IMR-90 (cell line): ENCODE results near the gene ADD1. TPM values are rescaled to one million over a fixed set of nuclear protein-coding genes. Genes with fewer than 3 reads are reported as not detected.
A peak's percentile ranks its signal among the peaks of the same experiment; 100 is the strongest.

Experiments used
- ATAC-seq: fragments of 200-7000 bp; cut with Tn5 transposase; 2 replicates; pipeline ENCODE4 v1.9.1; 2020; ENCODE audit warnings: low read depth, mild to moderate bottlenecking, moderate library complexity
- BruUV-seq: library from RNA; stranded (reverse); fragments of 400-500 nt; replicated peaks from 2 replicates; lab custom pipeline; 2021; lab: Mats Ljungman, UMichigan
- CTCF ChIA-PET: fragments of 300-600 bp; formaldehyde crosslinking; extraction: SDS; loops from one replicate; lab custom pipeline; 2021; ENCODE audit warnings: antibody characterized with exemption; lab: Yijun Ruan, JAX
- POLR2A ChIA-PET: fragments of 300-600 bp; sonication (Branson Sonifier 250); formaldehyde crosslinking; loops from one replicate; lab custom pipeline; 2022; ENCODE audit warnings: antibody characterized with exemption; ENCODE audit not compliant: unreplicated experiment; lab: Charles Lee
- DNase-seq: peaks from one replicate; pipeline ENCODE4 v3.0.0; 2013
- H2AFZ ChIP-seq: replicated peaks from 2 replicates; pipeline ENCODE3; 2013; ENCODE audit warnings: low read length, mild to moderate bottlenecking; ENCODE audit not compliant: poor library complexity
- H2AK5ac ChIP-seq: 2 replicates; pipeline ENCODE4 v1.6.1; 2013; ENCODE audit warnings: low read depth, low read length, inconsistent platforms
- H2AK9ac ChIP-seq: replicated peaks from 2 replicates; pipeline ENCODE3; 2013; ENCODE audit warnings: mild to moderate bottlenecking, low read depth, low read length, moderate library complexity; ENCODE audit not compliant: poor library complexity
- H2BK120ac ChIP-seq: 2 replicates; pipeline ENCODE4 v1.6.1; 2013; ENCODE audit warnings: low read depth, low read length, inconsistent platforms
- H2BK15ac ChIP-seq: 3 replicates; pipeline ENCODE4 v1.6.1; 2013; ENCODE audit warnings: low read depth, low read length, inconsistent platforms
- H2BK20ac ChIP-seq: 2 replicates; pipeline ENCODE4 v1.6.1; 2013; ENCODE audit warnings: low read depth, mild to moderate bottlenecking, inconsistent platforms, low read length, moderate library complexity
- H2BK5ac ChIP-seq: 2 replicates; pipeline ENCODE4 v1.6.1; 2013; ENCODE audit warnings: mild to moderate bottlenecking, low read depth, low read length, inconsistent platforms; ENCODE audit not compliant: poor library complexity, severe bottlenecking
- H3K14ac ChIP-seq: replicated peaks from 2 replicates; pipeline ENCODE4 v1.6.1; 2013; ENCODE audit warnings: low read depth, low read length, inconsistent platforms
- H3K18ac ChIP-seq: 2 replicates; pipeline ENCODE4 v1.6.1; 2013; ENCODE audit warnings: low read depth, low read length, control low read depth
- H3K23ac ChIP-seq: 2 replicates; pipeline ENCODE4 v1.6.1; 2013; ENCODE audit warnings: low read depth, low read length, inconsistent platforms
- H3K27ac ChIP-seq: 2 replicates; pipeline ENCODE4 v1.5.1; 2013; ENCODE audit warnings: mild to moderate bottlenecking, control low read depth, low read length; ENCODE audit not compliant: insufficient read depth
- H3K27me3 ChIP-seq: 2 replicates; pipeline ENCODE4 v1.6.1; 2013; ENCODE audit warnings: low read length; ENCODE audit not compliant: control insufficient read depth, insufficient read depth
- H3K36me3 ChIP-seq: 2 replicates; pipeline ENCODE4 v1.6.1; 2013; ENCODE audit warnings: low read length, mixed read lengths; ENCODE audit not compliant: control insufficient read depth, insufficient read depth
- H3K4ac ChIP-seq: 2 replicates; pipeline ENCODE4 v1.6.1; 2013; ENCODE audit warnings: low read depth, low read length, inconsistent platforms
- H3K4me1 ChIP-seq: 2 replicates; pipeline ENCODE4 v1.6.1; 2013; ENCODE audit warnings: low read length, mixed read lengths; ENCODE audit not compliant: control insufficient read depth, insufficient read depth
- H3K4me2 ChIP-seq: 2 replicates; pipeline ENCODE4 v1.6.1; 2013; ENCODE audit warnings: low read depth, mild to moderate bottlenecking, control low read depth, low read length, moderate library complexity
- H3K4me3 ChIP-seq: 2 replicates; pipeline ENCODE4 v1.5.1; 2013; ENCODE audit warnings: low read depth, mild to moderate bottlenecking, control low read depth, low read length, moderate library complexity; ENCODE audit not compliant: insufficient read depth
- H3K56ac ChIP-seq: 2 replicates; pipeline ENCODE4 v1.6.1; 2013; ENCODE audit warnings: low read length, inconsistent platforms; ENCODE audit not compliant: insufficient read depth; ENCODE audit errors: extremely low read depth
- H3K79me1 ChIP-seq, 2 experiments: 2 replicates each; pipeline ENCODE4 v1.6.1; 2013; ENCODE audit warnings: low read length in 2 of 2, inconsistent platforms in 1 of 2, low read depth in 1 of 2
- H3K9ac ChIP-seq: 2 replicates; pipeline ENCODE4 v1.6.1; 2013; ENCODE audit warnings: low read depth, low read length, control low read depth
- H3K9me1 ChIP-seq: 2 replicates; pipeline ENCODE4 v1.6.1; 2013; ENCODE audit warnings: low read length, inconsistent platforms; ENCODE audit not compliant: insufficient read depth
- H3K9me3 ChIP-seq: 2 replicates; pipeline ENCODE4 v1.6.1; 2013; ENCODE audit warnings: low read length; ENCODE audit not compliant: control insufficient read depth, insufficient read depth
- H4K20me1 ChIP-seq: 2 replicates; pipeline ENCODE4 v1.6.1; 2013; ENCODE audit warnings: low read length, inconsistent platforms; ENCODE audit not compliant: insufficient read depth
- H4K5ac ChIP-seq: 2 replicates; pipeline ENCODE4 v1.6.1; 2013; ENCODE audit warnings: mild to moderate bottlenecking, low read depth, low read length, control low read depth
- H4K8ac ChIP-seq, 2 experiments: 2 replicates each; pipeline ENCODE4 v1.6.1; 2013; ENCODE audit warnings: low read depth in 2 of 2, low read length in 2 of 2, control low read depth in 1 of 2, inconsistent platforms in 1 of 2
- H4K91ac ChIP-seq: 2 replicates; pipeline ENCODE4 v1.6.1; 2013; ENCODE audit warnings: low read depth, low read length, inconsistent platforms; ENCODE audit not compliant: insufficient read depth
- BHLHE40 ChIP-seq: fragments of 150-350 bp; IDR thresholded peaks from 2 replicates; pipeline ENCODE4 v1.6.1; 2016; ENCODE audit warnings: mild to moderate bottlenecking, low read depth, low read length
- MAFK ChIP-seq: IDR thresholded peaks from 2 replicates; pipeline ENCODE4 v1.6.1; 2012; ENCODE audit warnings: low read depth, low read length, improper control_type of control experiment
- MAZ ChIP-seq: IDR thresholded peaks from 2 replicates; pipeline ENCODE4 v1.6.1; 2012; ENCODE audit warnings: low read depth, mild to moderate bottlenecking, low read length, improper control_type of control experiment, moderate library complexity, borderline replicate concordance
- MXI1 ChIP-seq: IDR thresholded peaks from 2 replicates; pipeline ENCODE4 v1.6.1; 2012; ENCODE audit warnings: low read depth, mild to moderate bottlenecking, low read length, moderate library complexity, borderline replicate concordance
- NFE2L2 ChIP-seq: fragments of 150-350 bp; IDR thresholded peaks from 2 replicates; pipeline ENCODE4 v1.6.1; 2016; ENCODE audit warnings: low read depth, mild to moderate bottlenecking, low read length
- POLR2A ChIP-seq: IDR thresholded peaks from 2 replicates; pipeline ENCODE4 v1.6.1; 2012; ENCODE audit warnings: mild to moderate bottlenecking, low read depth, low read length
- RFX5 ChIP-seq: IDR thresholded peaks from 2 replicates; pipeline ENCODE4 v1.8.0; 2012; ENCODE audit warnings: low read depth, mild to moderate bottlenecking, low read length, moderate library complexity
- SMC3 ChIP-seq: fragments of 150-350 bp; IDR thresholded peaks from 2 replicates; pipeline ENCODE4 v1.6.1; 2016; ENCODE audit warnings: low read depth, mild to moderate bottlenecking, antibody characterized with exemption, low read length, moderate library complexity
- WGBS, 2 experiments: methylation state at CpG; one replicate each; pipeline versions ENCODE4 v1.1.5 to v1.1.7; 2013; ENCODE audit warnings: missing lambda C conversion rate in 2 of 2; ENCODE audit not compliant: insufficient read length in 1 of 2; ENCODE audit errors: extremely low coverage in 2 of 2; 5-methylcytosine and 5-hydroxymethylcytosine counted together
- dilution Hi-C: fragments of 300-500 bp; cut with HindIII; formaldehyde crosslinking; loops from one replicate; pipeline ENCODE4 v1.14.3; 2018; ENCODE audit warnings: low sequenced_read_pairs; ENCODE audit not compliant: unreplicated experiment
- in situ Hi-C: fragments of 300-500 bp; cut with MboI; formaldehyde crosslinking; loops from 3 replicates; pipeline ENCODE4 v1.14.3; 2019; ENCODE audit warnings: low sequenced_read_pairs, inconsistent platforms, mixed read lengths
- intact Hi-C: fragments of 100-400 bp; cut with micrococcal nuclease; formaldehyde crosslinking; loops from 2 replicates; pipeline ENCODE4 v1.10.0; 2022
- polyA plus RNA-seq, 3 experiments: library from polyadenylated mRNA; depleted of rRNA; stranded (reverse); fragments of >200 nt; gene quantifications; 2 replicates each; pipeline ENCODE4 v1.2.3, GENCODE V29; 2012; ENCODE audit warnings: low replicate concordance in 1 of 3
- total RNA-seq: library from RNA; depleted of rRNA; stranded (reverse); fragments of >200 nt; gene quantifications from 2 replicates; pipeline ENCODE4 v1.2.3, GENCODE V29; 2012

ADD1 gene
- total and polyA plus RNA-seq, 2 of the 4 experiments (the other 2 are of a cell fraction), result 122 to 215 TPM

DNA sequence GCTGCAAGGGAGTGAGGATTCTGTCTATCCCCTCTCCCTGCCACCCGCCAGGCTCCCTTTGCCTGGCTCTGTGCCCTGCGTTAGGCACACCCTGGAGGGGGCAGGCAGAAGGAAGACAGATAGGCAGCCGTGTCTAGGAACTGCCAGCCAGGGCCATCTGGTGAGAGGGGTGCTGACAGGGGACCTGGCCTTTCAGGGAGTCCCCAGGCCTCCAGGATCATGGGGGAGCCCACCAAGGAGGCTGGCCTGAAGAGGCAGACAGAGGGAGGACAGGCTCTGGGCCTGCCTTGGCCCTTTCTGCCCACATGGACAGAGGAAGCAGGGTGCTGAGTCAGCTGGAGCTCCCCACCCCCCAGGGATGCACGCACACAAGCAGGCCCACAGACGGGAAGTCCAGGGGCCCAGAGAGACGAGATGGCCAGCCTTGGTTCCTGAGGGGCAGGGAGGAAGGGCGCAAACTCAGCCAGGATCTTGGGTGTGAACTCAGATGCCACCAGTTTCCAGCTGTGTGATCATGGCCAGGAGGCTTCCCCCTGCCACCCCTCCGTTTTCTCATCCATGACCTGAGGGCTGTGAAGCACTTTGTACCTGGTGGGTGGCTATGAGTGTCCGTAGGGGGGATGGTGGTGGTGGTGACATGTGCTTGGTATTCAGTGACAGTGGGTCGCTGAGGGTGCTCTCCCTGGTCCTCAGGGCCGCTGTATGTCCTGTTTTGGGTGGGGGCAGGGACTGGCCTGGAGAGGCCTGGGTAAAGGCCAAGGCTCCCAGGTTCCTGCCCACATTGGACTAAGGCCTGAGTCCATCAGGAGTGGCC, 49.0 kb upstream of the ADD1 start:
- no peaks in the 10 kb centered on the region for H3K27me3 ChIP-seq
- H2BK20ac ChIP-seq, result peak overlapping the region; percentile 85
- H3K9ac ChIP-seq, result peak overlapping the region; percentile 74
- H4K91ac ChIP-seq, result peak overlapping the region; percentile 93
- no peaks in the 10 kb centered on the region for H3K9me3 ChIP-seq
- peaks cover 12 to 59% of the 10 kb centered on the region in 2 experiments; a peak in 3 of 4 replicates for H3K79me1 ChIP-seq
- peak; percentile 60 for ATAC-seq
- H3K14ac ChIP-seq, result peak overlapping the region; percentile 97
- H3K9me1 ChIP-seq, result peaks cover 16% of the 10 kb centered on the region
- intact Hi-C loops (no loop called here), in situ Hi-C loops (no loop called here), dilution Hi-C loops (no loop called here)
- peak overlapping the region; percentile 94 for H2BK5ac ChIP-seq
- H3K4me3 ChIP-seq, result no peak overlapping the region
- peak overlapping the region; percentile 97 for H2BK120ac ChIP-seq
- no peaks in the 10 kb centered on the region for H3K36me3 ChIP-seq
- H3K4ac ChIP-seq, result peak overlapping the region; percentile 98
- H3K27ac ChIP-seq, result peak overlapping the region; percentile 85
- H3K23ac ChIP-seq, result peak overlapping the region; percentile 82
- H3K18ac ChIP-seq, result peak overlapping the region; percentile 94
- CTCF ChIA-PET, result no interaction called here
- H3K4me2 ChIP-seq, result peak overlapping the region; percentile 91
- H4K8ac ChIP-seq, result peak overlapping the region; percentile 38 to 97
- 50% methylated on average over 6 of the region's 11 CpGs; no CpG with 5 or more reads in 1 of the 2 experiments for WGBS, 2 experiments
- peak overlapping the region; percentile 100 for H2AK9ac ChIP-seq
- peak overlapping the region; percentile 48 for H3K56ac ChIP-seq
- peak overlapping the region; percentile 96; the same call in 2 of the 3 replicates for H2BK15ac ChIP-seq
- no peaks in the 10 kb centered on the region; the same call in 1 of the 2 replicates for H4K20me1 ChIP-seq
- H2AK5ac ChIP-seq, result peak overlapping the region; percentile 99
- no TSS peak for BruUV-seq
- H2AFZ ChIP-seq, result peak overlapping the region; percentile 92
- peak overlapping the region; percentile 98 for H4K5ac ChIP-seq
- H3K4me1 ChIP-seq, result peaks cover 40% of the 10 kb centered on the region
- no peak for TF ChIP-seq RFX5
- TF ChIP-seq MAFK, result peak; percentile 93
- TF ChIP-seq MAZ, result peak; percentile 34; the same call in 1 of the 2 replicates
- no peak for TF ChIP-seq SMC3
- TF ChIP-seq NFE2L2, result peak; percentile 70; the same call in 1 of the 2 replicates
- TF ChIP-seq BHLHE40, result 0 out of 2 replicates have a peak, but pooled peaks have one; percentile 9
- TF ChIP-seq POLR2A, result 0 out of 2 replicates have a peak, but pooled peaks have one; percentile 32
- peak; percentile 76 for TF ChIP-seq MXI1
- peak; percentile 79 for DNase-seq
- POLR2A ChIA-PET, result no interaction called here
